ENCODE data around the gene IGSF9.

DNA sequence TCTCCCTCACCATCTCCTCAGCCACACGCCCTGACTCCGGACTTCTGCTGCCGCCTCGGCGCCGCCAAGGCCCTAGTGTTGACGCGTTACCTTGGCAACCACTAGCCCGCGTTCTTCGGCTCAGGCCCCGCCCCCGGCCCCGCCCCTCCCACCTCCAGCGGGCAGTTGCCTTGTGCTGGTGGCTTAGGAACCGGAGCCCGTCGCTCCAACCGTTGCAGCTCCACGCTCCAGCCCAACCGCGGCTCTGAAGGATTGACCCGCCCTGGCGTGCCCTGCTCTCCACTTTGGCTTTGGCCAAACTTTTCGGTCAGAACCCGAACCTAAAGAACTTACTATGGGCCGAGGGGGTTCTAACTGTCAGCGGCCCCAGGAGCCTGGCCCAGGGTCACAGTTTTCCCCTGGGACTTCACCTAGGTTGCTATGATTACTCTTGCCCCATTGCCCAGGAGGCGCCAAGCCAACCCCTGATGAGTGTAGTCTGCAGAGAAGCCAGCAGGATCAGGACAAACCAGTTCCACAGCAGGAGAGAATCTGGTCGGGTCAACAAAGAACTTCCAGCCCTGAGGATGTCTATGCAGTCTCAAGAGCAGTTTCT lies 45.2 kb downstream of the IGSF9 start, which contains the start of gene CFAP45:
- TF ChIP-seq, protein P1, sequence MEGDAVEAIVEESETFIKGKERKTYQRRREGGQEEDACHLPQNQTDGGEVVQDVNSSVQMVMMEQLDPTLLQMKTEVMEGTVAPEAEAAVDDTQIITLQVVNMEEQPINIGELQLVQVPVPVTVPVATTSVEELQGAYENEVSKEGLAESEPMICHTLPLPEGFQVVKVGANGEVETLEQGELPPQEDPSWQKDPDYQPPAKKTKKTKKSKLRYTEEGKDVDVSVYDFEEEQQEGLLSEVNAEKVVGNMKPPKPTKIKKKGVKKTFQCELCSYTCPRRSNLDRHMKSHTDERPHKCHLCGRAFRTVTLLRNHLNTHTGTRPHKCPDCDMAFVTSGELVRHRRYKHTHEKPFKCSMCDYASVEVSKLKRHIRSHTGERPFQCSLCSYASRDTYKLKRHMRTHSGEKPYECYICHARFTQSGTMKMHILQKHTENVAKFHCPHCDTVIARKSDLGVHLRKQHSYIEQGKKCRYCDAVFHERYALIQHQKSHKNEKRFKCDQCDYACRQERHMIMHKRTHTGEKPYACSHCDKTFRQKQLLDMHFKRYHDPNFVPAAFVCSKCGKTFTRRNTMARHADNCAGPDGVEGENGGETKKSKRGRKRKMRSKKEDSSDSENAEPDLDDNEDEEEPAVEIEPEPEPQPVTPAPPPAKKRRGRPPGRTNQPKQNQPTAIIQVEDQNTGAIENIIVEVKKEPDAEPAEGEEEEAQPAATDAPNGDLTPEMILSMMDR (conservative IDR thresholded peaks at IDR 0.05; ENCODE audit: low read length), result no peak
- no peak for TF ChIP-seq EZH2phosphoT487 (IDR thresholded peaks at IDR 0.05; ENCODE audit: borderline replicate concordance)
